ENCODE results near the gene PRXL2B.
A peak's percentile ranks its signal among the peaks of the same experiment; 100 is the strongest.
"Not testable (repeated sequence)": the region's sequence is repeated elsewhere in the genome, so short reads cannot be mapped to it uniquely, and the experiment has no call there.

Gene PRXL2B

GRCh38 chr1:2623571-2624337 lies 37.2 kb downstream of the PRXL2B start:
- no peak for DNase-seq

DNA sequence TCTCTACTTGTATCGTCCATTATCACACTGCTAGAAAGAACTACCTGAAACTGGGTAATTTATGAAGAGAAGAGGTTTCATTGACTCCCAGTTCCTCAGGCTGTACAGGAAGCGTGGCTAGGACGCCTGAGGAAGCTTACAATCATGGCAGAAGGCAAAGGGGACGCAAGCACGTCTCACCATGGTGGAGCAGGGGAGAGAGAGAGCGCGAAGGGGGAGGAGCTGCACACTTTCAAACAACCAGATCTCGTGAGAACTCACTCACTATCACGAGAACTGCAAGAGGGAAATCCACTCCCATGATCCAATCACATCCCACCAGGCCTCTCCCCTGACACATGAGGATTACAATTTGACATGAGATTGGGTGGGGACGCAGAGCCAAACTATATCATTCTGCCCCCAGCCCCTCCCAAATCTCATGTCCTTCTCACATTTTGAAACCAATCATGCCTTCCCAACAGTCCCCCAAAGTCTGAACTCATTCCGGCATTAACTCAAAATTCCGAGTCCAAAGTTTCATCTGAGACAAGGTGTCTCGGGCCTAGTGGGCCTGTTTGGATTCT lies 38.2 kb downstream of the PRXL2B start:
- DNase-seq = no peak

DNA sequence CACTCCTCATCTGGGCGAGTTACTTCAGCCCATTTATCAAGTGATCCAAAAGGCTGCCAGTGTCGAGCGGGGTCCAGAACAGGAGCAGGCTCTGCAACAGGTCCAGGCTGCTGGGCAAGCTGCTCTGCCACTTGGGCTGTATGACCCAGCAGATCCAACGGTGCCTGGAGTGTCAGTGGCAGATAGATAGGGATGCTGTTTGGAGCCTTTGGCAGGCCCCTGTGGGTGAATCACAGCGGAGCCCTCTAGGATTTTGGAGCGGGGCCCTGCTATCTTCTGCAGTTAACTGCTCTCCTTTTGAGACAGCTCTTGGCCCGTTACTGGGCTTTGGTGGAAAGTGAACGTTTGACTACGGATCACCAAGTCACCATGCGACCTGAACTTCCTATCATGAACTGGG lies 38.7 kb downstream of the PRXL2B start:
- no peak for DNase-seq

- DNase-seq = not testable (repeated sequence)
These were observed 39.2 kb downstream of the PRXL2B start for GRCh38 chr1:2625748-2626147.

DNA sequence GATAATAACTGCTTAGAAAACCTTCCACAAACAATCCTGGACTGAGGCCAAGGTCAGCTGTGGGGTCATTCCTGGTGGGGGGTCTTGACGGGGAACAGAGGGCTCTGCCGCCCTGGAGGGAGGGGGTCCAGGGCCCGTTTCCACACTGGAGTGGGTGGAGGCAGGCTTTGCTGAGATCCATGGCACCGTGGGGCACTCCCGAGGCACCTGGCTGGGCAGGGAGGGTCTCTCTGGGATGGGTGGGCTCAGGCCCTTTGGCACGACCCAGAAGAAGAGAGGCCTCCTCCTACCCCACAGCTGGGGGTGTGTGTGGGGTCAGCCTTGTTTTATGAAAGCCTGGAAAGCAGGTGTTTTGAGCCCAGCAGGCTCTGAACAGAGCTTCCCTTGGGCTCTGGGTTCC lies 41.2 kb downstream of the PRXL2B start:
- no peak for DNase-seq

DNA sequence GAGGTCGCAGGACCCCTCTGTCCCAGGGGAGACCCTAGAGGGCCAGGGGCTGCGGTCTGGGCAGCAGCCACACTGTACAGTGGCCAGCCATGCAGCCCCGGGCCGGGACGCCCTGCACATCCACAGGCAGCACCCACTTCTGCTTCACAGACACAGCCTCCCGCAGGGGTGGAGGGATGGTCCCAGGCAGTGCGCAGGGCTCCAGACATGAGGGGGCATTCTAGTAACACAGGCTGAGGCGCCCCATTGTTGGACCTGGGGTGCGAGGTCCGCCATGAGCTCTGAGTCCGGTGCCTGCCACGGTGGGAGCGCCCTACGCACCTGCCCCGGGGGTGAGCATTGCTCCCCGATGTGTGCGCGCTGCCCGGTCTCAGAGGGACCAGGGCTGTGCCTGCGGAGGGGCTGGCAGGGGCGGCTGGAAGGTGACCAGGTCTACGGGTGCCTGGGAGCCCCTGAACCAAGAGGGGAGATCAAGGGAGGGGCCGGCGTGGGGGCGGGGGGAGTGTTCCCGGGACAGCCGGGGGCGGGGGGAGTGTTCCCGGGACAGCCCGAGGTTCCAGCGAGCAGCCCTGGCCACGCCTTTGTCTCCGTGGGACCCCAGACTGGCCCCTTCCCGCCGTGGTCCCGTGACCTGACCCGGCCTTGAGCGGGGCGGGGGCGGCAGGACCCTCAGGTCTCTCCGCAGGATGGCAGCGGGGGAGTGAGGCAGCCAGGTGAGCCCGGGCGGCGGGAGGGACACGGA lies 41.8 kb downstream of the PRXL2B start:
- no peak for DNase-seq

GRCh38 chr1:2628933-2629626 lies 42.5 kb downstream of the PRXL2B start:
- no peak for DNase-seq

DNA sequence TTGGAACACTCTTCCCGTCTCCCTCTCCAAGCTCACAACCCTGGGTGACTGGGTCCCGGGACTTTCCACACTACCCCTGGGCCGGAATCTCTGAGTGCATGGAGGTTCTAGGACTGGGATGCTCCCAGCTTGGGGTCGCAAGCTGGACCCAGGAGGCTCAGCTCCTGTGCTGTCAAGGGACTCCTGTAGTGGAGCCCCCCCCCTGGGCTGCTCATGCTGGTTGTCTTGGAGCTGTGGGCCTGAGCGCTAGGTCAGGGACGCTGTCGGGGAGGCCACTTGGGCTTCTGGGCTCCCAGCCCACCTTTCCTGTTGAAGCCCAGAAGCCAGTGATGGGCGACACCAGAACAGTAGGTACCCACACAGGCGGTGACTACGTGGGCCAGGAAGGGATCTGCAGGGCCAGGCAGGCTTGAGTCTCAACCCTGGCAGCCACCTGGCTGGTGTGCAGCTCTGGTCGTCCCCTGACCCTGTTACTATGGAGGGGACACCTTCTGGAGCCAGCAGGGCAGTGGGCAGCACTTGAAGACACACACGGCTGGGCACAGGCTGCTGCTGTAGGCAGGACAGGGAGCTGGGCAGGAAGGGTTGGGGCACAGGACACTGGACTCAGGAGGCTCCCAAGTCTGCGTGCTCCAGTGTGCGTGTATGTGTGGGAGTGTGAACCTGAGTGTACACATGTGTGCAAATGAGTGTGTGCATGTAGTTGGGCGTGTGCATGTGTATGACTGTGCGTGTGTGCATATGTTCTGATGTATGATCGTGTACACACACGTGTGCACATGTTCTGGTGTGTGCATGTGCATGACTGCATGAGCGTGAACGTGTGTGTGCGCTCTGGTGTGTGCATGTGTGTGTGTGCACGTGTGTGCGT lies 43.3 kb downstream of the PRXL2B start:
- no peak for DNase-seq

DNA sequence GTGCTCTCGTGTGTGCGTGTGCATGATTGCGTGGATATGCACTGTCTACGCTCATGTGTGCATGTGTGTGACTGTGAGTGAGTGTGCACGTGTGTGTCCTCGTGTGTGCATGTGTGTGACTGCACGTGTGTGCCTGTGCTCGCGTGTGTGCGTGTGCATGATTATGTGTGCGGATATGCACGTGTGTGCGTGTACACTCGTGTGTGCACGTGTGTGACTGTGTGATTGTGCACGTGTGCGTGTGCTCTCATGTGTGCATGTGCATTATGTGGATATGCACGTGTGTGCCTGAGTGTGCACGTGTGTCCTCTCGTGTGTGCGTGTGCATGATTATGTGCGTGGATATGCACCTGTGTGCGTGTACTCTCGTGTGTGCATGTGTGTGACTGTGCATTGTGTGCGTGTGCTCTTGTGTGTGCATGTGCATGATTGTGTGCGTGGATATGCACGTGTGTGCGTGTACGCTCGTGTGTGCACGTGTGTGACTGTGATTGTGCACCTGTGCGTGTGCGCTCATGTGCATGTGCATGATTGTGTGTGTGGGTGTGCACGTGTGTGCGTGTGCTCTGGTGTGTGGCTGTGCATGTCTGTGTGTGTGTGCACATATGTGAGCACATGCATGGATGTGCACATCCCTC lies 44.0 kb downstream of the PRXL2B start:
- no peak for DNase-seq

DNA sequence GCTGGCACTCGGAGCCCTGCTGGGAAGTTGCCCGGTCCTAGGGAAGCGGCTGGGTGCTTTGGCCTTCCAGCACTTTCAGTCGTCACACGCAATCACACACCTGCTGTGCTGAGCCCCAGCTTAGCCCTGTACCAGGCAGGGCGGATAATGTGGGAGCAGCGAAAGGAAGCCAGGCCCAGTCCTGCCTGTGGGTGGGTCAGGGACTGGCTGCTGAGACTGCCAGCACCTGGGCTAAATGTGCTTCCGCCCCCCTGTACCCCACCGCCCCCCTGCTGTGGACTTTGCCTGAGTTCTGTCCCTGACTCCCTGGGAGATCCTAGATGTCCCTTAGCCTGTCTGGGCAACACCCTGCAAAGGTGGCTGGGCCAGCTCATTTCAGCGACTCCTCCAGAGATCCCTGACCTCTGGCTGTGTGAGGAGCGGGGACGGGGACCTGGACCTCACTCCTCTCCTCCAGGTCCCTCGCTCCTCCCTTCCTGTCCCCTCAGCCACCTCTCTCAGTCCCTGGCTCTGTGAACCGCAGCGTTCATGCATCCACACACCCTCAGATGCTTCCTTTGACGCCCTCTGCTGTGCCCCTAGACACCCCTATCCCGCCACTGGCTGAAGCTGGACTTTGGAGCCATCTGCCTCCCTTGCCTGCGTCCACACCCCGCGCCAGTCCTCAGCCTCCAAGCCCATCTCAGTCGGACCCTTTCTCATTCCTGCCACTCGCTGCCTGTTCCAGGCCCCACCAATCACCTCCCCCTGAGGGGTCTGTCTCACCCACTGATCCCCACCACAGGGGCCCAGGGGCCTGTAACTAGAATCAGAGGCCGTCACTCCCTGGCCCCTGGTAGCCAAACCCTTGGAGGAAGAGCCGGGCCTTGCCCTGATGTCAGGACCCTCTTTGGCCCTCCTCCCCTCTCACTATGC lies 44.8 kb downstream of the PRXL2B start:
- no peak for DNase-seq

- DNase-seq = no peak
These were observed 45.5 kb downstream of the PRXL2B start for GRCh38 chr1:2632051-2632430.

GRCh38 chr1:2632561-2633361 lies 46.2 kb downstream of the PRXL2B start, which contains the start of gene MMEL1:
Gene MMEL1 (minus strand): TSS chr1:2633016. CDS start chr1:2629484, 3,532 bp downstream.
- DNase-seq = no peak

GRCh38 chr1:2633366-2633935 lies 46.9 kb downstream of the PRXL2B start:
- DNase-seq = peak in 1 of 2 experiments; percentile 10

GRCh38 chr1:2633936-2634491 lies 47.4 kb downstream of the PRXL2B start:
- peak in 1 of 2 experiments; percentile 11 for DNase-seq

- peak; percentile 13 for DNase-seq
These were observed 48.9 kb downstream of the PRXL2B start for GRCh38 chr1:2635361-2636010.

DNA sequence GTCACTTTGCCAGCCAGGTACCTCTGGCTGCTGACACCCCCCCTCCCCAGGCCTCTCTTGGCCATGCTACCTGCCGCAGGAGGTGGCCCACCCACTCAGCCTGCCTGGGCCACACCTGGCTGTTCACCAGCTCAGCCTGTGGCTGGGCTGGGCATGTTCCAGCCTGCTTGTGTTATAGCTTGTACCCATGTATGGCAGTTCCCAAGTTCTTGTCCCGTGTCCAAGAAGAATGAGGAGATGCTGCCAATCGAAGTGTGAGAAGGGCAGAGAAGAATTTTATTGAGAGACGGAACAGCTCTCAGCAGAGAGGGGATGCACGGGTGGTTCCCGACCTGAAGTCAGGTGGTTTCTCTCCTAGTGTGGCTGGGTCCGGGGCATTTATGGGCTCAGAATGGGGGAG lies 50.2 kb downstream of the PRXL2B start:
- DNase-seq = peak; percentile 11

DNA sequence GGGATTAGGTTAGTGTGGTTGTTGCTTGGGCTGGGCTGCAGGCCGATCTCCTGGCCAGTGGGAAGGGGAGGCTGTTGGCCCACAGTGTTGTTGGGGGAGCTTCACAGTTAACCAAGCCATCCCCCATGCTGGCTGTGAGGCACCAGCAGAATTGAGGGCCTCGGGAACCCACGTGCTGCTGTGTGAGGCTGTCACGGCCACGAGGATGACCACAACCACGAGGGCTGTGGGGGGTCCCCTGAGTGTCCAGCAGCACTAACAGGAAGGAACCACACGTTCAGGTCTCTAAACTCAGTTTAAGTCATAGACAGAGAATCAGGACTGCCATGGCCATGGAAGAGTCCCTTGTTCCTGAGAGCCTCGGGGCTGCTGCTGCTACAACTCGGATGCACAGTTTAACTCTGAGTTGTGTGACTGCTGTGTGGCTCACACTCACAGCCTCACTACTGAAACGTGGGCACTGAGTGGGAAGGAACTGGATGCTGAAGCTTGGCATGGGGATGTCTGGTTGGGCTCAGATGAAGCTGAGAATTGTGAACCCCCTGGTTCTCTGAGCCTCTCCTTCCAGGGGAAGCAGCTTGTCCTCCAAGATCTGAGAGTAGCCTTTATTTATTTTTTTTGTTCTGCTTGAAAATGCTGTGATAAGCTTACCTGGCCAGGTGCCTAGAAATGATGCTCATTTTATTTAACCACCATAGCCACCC lies 51.0 kb downstream of the PRXL2B start:
- DNase-seq = peak in 1 of 2 experiments; percentile 14

Data from activated T-cell treated with anti-CD3 and anti-CD28 coated beads, Interleukin-2, amount 50 U/mL, for 48 hours (primary cell).